Middle frontal gyrus (tissue), 1 donor: ENCODE measurements around the gene SATB1.
"Not testable (repeated sequence)": the region's sequence is repeated elsewhere in the genome, so short reads cannot be mapped to it uniquely, and the experiment has no call there.

ENCODE experiments used
- DNase-seq: peaks from one replicate; pipeline ENCODE4 v3.0.0-alpha.2; 2015; ENCODE audit warnings: low spot score; ENCODE audit errors: extremely low spot score

SATB1 gene

DNA sequence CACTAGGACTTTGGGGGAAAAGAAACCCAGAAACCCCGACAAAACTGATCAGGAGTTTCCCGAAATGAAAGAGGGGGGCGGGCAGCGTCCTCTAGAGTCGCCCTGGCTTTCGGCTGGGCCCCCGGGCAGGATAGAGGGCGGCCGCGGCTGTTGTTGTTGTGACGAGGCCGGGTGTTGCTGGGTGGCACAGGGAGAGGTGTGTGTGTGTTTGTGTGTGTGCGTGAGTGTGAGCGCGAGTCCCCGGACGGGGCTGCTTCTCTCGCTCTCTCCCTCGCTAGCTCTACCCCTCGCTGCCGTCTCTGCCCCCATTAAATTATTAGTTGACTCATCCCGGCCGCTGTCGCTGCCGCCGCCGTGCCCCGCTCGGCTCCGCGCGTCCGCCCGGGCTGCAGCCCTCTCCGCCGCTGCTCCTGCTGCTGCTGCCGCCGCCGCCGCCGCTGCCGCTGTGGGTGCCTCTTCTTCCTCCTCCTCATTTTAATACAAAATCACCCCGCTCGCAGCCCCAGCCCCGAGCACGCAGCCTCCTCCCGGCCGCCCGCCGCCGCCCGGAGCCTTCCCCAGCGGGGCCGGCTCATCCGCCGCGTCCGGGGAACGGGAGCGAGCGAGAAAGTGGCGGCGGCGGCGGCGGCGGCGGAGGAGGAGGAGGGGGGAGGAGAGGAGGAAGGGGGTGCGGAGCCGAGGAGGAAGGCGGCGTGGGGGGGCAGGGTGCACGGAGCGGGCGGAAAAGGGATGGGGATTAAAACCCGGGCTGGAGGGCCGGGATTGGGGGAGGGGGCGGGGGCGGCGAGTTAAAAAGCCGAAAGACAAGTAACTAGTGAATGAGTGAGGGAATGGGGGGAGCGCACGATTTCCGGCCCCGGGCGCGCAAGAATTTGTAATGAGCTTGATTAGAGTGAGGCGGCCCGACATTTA, at the start of gene SATB1:
TSS of gene SATB1 (minus strand) at position 611 of the 912 bp plus-strand sequence. CDS start 4,372 bp downstream, outside the sequence.
- DNase-seq = no peak

DNA sequence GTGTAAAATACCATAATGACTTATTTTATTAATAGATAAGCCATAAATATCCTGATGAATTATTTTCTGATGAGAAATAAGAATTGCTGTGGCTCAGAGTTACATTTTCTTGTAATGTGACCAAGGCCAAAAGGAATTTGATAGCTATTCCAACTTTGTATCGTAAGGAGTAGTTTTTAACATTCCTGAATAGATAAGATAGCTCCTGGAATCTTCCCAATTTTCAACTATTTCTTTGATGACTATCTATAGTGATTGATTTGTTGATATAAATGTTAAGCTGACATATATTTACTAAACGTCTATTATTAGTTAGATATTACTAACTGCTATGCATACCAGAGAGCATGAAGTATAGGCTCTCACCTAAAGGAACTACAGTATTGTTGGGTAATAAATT, 49.1 kb upstream of the SATB1 start:
- DNase-seq = no peak

DNA sequence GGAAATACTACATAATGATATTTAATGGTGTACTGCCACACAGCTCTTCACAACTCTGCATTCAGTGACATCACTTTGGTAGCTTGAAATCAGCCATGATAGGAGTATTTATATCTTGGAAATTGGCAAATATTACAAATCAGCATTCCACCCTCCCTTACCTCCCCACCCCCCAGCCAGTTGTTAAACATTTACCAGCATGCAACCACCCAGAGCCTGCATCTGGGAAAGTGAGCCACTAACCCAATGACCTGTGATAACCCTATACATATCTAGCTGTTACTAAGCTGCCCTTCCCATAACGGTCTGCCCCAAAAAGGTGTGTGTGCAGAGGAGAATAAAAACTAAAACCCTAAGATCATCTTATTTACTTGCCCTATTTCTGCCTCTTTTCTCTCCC, 44.6 kb upstream of the SATB1 start:
- no peak for DNase-seq

DNA sequence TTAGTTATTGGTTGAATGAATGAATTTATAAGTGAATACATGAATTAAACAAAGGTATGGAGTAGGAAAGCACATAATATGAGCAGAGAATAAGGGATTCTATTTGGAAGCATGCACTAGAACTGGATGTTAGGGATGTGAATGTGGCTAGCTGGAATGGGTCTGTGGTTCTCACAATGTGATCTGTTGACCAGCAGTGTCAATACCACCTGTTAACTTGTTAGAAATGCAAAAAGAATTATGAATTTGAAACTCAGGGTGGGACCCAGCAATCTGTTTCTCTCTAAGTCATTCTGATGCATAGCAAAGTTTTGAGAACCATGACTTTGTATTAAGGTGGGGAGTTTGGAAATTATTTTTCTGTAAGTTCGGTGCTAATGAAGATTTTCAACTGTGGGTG, 41.0 kb upstream of the SATB1 start:
- no peak for DNase-seq

DNA sequence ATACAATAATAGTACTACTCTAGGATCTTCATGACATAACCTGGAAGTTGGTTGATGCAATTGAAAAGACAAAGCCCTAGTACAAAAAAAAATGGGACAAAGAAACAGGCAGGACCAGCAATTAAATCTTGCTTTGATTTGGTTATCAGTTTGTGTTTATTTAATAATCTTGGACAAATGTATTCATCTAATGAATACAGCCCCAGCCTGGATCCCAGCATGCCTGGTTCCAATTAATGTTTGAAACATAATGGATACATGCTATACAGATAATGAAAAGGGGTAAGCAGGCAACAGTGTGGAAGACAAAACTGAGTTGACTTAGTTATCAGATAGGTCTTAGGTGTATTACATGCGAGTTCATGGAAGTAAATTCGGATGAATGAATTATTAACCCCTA, 29.6 kb upstream of the SATB1 start:
- no peak for DNase-seq

DNA sequence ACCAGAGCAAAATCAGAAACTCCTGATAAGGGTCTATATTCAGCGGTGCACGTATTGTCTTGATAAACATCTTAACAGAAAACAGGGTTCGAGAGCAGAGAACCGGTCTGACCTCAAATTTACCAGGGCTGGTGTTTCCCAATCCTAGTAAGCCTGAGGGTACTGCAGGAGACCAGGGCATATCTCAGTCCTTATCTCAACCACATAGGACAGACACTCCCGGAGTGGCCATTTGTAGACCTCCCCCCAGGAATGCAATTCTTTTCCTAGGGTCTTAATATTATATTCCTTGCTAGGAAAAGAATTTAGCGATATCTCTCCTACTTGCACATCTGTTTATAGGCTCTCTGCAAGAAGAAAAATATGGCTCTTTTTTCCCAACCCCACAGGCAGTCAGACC, 24.5 kb upstream of the SATB1 start:
- DNase-seq = not testable (repeated sequence)

DNA sequence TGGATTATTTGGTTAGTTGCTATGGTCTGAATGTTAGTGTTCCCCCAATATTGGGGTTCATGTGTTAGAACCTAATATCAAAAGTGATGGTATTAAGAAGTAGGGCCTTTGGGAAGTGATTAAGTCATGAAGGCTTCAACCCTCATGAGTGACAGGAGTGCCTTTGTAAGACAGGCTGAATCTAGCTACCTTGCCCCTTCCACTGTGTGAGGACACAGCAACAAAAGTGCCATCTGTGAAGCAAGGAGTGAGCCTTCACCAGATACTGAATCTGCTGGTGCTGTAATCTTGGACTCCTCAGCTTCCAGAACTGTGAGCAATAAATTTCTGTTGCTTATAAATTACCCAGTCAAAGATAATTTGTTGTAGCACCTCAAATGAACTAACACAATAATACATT, 22.6 kb upstream of the SATB1 start:
- no peak for DNase-seq

DNA sequence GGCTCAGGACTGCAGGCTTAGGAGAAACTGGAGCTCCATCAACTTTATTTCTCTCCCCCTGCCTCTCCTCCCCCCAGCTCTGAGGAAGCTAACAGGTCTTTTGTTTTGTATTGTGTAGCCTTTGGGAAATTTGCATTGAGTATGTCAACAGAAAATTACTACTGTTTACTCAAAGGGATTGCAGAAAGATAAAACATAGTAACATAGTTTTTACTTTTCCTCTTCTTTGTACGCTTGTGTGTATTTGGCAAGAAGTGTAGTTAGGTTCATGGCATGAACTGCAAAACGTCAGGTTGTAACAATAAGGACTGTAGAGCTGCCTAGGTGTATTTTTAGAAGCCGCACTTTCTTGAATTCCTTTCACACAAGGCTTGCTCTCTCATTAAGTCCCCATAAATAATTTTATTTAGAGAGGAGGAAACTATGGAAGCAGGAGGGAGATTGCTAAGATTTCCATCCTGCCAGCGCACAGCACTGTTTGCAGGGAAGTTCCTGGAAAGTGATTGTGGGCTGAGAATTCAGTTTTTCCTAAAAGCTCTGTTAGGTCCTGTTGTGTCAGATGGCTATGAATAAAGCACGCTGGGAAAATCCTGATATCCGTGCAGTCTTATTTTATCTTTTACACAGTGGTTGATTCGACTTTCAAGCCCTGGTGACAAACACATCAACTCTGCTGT, 21.1 kb upstream of the SATB1 start:
- no peak for DNase-seq

DNA sequence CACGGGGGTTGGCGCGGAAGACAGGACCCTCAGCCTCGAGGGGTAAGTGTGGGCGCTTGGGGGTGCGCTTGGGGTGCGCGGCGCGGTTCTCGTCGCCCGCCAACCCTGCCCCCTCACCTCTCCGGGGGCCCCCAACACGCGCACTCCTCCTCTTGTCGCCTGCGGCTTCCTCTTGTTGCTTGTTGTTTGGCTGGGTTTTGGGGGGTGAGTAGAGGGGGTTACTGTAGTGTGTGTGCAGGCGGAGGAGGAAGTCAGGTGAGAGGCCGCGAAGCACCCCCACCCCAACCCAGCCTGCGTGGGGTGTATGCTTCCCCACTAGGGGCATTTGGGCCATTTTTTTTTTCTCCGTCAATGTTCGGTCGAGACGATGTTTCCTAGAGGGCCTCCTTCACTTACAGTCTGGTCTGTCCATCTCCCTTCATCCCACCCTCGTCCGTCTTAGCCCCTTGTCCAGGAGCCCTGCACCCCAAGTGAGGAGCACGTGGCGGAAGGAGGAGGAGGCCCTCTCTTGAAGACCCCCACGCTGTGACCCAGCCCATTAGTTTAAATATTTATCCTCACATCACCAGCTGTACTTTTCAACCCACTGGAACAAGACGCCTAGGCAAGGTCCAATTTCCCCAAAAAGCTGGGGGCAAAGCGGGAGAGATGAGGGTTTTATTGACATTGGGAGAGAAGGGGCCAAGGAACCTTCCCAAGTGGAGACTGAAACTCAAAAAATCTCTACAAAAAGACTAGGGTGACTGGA, 20.4 kb upstream of the SATB1 start:
- no peak for DNase-seq

DNA sequence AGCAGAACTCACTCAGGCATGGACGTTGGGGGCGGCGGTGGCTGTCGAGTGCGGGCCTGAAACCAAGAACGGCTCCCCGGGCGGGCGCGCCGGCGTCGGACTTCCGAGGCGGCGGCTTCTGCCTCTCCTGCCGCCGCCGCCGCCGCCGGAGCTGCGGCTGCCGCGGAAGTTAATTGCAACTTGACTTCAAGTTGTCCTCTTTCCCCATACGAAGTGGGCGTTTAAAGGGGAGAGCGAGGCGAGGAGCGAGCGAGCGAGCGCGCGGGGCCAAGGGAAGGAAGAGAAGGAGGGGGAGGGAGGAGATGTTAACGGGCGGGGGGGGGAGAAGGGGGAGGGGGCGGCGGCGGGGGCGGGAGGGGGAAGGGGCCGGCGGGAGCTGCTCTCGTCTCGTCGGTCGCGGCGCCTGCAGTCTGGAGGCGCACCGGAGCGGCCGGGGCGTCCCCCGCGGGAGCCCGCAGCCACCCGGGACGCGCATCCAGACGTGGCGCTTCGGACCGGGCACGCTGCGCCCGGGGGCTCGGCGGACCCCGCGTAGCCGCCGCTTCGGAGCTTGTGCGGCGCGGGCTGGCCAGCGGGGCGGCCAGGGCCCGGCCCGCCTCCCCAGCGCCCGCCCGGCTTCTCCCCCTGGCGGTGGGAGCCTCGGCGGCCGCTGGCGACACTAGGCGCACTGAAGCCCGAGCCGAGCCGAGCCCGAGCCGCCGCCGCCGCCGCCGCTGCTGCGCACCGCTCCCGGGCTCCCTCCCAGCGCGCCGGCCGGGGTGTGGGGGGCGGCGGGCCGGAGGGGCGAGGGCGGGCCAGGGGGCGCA, 19.7 kb upstream of the SATB1 start:
- DNase-seq = no peak

DNA sequence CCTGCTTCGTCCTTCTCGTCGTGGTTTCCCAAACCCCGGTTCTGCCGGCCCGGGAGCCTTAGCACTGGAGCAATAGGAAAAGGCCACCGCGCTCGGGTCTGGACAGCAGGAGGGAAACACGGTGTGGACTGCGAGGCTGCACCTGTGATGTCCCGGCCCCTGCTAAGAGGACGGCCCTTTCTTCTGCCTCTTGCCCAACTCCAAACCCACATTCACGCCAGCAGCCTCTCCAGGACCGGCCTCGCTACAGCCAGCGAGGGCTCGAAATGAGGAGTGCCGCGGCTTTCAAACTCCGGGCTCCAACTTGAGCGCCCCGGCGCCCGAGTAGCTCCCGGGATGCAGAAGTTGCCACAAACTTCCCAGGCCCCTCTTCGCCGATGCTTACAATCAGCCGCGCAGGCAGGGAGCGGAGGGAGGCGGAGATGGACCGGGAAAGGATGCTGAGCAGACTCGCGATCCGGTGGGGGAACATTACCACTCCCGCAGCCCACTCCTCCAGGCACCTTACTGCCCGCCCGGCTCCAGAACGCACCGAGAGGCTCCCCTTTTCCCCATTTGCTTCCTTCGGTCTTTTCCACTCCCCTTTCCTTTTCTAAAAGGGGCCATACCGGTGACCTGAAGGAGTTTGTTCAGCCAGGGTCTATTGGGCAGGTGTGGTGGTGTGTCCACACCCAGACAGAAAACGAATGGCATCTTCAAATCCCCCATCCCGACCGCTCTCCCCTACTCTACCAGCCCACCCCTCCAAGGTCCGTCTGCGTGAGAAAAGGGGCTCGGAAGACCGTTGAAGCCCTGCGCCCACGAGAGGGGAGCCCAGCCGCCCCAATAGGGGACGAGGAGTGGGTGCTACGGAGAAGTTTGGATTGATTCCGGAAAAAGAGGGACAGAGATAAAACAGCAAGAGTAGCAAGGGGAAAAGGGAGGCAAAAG, 18.8 kb upstream of the SATB1 start:
- DNase-seq = no peak

DNA sequence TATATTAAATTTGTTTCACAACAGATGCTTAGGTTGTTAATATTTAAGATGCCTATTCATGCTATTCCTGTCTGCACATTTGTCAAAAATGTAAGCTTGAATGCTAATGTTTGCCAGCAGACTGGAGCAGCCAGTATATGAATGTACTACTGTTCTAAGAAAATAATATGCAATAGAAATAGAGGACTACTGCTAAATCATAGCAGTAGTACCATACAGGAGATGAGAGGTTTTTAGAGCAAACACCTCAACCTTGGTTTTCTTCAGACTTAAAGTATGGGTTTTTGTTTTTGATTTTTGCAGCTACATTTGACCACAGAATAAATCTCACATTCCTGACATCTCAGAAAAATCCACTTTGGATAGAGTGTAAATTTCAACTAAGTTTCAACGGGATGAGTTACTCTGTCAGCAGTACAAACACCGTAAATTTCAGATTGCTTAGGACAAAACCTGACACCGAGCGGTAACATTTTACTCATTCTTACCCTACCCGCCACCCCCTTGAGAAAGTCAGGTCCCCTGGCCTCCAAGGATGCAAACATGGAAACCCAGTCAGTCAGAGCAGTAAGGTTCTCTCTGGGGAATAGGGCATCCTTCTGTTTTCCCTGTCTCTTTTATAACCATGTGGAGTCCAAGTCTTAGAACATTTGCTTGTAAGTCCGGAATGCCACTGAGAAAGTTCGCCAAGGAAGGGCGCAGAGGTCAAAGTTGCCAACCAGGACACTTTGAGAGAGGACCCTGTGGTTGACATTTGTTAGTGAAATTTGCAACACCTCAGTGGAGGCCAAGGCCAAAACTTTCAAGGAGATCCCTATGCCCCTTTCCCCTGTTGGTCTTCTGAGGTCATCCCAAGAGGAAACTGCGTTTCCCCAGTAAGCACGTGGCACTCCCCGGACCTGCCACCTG, 17.9 kb upstream of the SATB1 start:
- no peak for DNase-seq

DNA sequence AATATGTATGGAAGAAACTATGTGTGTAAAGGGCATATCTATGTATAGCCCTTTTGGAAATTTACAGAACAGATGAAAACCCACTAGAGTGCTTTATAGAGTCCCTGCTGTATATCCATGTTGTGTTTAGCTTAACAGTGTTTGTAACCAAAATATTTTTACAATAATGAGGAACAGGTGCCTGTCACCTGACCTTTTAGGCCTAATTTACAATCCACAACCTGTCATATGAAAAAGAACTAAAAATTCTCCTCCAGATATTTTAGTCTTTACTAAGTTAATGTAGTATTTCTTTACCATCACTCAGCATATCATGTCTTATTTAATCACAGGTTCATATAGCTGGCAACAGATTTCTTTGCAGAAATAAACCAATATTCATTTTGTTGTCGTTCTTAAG, 16.4 kb upstream of the SATB1 start:
- DNase-seq = no peak

DNA sequence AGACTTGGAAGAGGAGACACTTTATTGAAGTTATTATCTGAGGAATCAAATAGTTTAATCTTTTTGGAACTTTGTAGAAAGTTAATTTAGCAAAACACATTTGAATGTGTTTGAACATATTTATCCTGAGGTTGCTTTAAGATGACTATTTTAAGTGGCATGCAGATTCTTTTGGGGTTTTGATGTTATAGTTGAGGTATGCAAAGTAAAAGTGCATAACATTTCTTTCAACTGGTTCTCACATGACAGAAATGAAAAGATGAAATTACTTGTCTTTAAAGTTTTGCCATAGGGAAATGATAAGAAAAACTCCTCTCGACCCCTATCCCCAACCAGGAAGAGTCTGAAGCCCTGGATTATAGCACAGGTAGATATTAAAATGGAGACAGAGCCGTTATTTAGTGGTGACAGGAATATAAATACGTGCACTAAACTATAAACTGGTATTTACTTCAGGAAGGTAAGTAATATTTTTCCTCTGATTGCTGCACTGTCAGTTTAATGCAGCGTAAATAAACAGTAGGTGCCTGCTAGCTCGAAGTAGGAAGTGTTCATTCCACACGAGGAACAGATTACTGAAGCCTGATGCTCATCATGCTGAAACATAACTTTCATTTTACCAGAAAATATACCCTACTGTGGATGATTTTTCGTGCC, 15.1 kb upstream of the SATB1 start:
- DNase-seq = no peak

DNA sequence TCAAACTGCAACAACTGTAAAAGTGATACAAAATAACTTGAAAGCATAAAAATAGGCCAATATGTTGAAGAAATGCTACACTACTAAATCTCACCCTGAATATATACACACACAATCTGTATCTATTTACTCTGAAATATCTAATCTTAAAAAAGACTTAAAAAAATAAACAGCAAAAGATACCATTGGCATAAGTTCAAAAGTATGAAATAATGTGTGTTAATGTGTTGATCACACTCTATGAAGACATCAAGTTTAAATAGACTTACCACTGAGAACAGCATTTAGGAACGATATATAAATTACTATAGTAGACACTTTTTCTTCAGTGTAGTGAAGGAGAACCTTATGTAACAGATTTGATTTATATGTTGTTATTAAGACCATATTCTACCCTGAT, 14.1 kb upstream of the SATB1 start:
- DNase-seq = no peak

DNA sequence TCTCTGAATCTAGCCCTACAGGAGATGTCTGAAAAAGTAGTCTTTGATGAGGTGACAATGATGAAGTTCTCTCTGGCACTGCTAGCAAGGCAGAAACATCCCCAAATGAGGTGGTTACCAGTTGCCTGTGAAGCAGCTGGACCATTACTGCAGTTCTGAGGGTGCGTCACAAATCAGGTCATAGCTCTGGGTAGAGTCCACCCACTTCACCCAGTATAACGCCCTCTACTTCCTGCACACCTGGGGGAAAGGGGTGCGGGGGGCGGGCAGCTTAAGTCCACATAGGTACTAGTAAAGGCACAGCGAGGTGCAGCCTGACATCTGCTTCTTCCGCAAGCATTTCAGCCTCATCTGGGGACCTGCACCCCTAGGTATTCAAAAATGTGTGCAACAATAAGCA, 13.4 kb upstream of the SATB1 start:
- DNase-seq = no peak

DNA sequence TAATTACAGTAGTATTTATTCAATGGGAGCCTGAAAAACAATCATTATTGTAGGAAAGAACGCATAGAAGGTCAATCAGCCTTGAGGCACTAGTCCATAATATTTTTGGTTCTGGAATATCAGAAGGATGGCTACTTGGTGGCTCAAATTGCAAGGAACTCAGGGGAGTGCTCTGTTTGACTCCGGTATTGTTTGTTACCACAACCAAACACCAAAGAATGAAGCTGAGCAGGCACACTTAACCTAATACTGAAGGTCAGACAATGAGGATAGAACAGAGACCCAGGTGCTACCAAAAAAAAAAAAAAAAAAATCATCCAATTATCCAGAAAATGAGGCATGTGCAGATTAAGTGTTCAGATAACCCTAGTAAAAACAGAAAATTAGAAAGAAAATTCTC, 11.1 kb upstream of the SATB1 start:
- DNase-seq = no peak

DNA sequence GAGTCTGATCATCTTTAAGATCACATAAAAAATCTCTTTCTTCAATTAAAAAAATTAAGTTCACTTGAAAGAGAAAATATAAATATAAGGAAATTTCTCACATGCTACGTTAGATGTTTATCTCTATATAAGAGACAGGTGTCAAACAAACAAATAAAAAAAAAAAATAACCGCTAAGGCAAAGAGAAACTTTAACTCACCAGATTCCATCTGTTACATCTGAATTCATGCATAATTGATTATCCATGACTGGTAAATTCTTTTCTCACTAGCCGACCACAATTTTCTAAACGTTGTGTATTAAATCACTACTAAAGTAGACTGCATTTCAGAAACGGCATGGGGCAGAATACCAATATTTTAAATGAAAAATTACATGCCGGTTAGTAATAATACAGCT, 9.6 kb upstream of the SATB1 start:
- DNase-seq = no peak

DNA sequence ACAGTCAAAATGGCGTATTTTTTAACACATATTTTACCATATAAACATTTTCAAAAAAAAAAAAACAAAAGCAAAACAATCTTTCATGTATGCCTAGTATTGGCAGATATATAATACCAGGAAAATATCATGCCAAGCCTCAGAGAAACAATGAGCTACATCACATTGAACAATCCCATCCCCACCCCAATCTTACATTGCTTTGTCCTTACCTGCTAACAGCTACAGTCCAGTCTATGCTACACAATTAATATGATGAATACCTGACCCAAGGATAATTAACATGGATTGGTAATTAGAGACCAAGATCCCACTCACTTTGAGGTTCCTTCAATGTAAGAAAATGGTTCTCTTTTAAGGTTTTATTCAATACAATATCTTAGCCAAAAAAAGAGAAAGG, 7.6 kb upstream of the SATB1 start:
- no peak for DNase-seq
